ENCODE data around the gene PRORP.
"Not testable (repeated sequence)": the region's sequence is repeated elsewhere in the genome, so short reads cannot be mapped to it uniquely, and the experiment has no call there.

Gene PRORP

DNA sequence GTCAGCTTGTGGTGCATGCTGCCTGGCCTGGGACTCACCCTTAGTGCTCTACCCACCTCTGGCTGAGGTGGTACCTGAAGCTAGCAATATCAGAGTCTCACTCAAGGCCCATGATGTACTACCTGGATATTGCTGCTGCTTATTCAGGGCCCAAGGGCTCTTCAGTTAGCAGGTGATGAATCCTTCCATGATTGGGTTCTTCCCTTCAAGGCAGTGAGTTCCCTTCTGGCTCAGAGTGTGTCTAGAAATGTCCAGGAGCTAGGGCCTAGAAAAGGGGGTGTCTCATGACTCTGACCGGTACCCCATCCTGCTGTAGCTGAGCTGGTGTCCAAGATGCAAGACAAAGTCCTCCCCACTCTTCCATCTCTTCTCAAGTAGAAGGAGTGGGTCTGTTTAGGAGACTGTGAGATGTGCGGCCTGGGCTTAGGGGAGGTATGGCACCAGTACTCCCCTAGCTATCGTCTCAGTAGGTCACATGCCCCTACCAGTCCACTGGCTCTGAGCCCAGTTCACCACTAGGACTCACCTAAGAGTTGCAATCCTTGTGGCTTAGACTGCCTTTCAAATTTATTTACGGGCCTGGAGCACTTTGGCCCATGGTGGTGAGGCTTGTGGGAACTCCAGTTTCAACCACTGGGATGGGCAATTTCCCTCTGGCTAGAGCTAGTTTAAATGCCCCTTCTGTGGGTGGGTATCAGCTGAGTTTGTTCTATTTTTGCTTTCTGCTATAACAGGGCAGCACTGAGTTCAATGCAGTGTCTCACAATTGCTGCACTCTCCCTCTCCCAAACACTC, 12.2 kb downstream of the PRORP start:
- DNase-seq (ENCODE audit: low read depth in 2 of 3, low spot score in 1 of 3): no peak

GRCh38 chr14:35138585-35138984, 16.2 kb downstream of the PRORP start:
- no peak for DNase-seq (ENCODE audit: low read depth in 2 of 3, low spot score in 1 of 3)

- no peak for DNase-seq (ENCODE audit: low read depth in 2 of 3, low spot score in 1 of 3)
Observed at GRCh38 chr14:35140718-35141581, 18.6 kb downstream of the PRORP start.

DNA sequence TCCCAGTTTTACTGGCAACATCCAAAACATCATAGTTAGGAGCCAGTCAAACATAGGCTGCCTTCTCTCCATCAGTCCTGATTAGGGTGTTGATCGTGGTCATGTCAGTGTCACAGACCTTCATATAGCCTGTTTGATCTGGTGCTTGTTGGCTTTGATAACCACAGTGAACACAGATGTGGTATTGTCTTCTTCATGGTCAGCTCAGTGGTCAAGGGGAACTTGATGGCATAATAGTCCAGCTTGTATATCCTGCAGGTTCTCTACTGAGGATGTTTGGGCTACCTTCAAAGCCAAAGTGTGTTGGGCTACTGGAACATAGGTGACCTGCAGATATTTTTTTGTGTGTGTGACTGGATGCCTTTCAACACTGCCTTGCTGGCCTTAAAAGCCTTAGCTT, 21.7 kb downstream of the PRORP start:
- DNase-seq (ENCODE audit: low read depth in 2 of 3, low spot score in 1 of 3): no peak

- DNase-seq (ENCODE audit: low read depth in 2 of 3, low spot score in 1 of 3): no peak
Observed at GRCh38 chr14:35146711-35147149, 24.4 kb downstream of the PRORP start.

DNA sequence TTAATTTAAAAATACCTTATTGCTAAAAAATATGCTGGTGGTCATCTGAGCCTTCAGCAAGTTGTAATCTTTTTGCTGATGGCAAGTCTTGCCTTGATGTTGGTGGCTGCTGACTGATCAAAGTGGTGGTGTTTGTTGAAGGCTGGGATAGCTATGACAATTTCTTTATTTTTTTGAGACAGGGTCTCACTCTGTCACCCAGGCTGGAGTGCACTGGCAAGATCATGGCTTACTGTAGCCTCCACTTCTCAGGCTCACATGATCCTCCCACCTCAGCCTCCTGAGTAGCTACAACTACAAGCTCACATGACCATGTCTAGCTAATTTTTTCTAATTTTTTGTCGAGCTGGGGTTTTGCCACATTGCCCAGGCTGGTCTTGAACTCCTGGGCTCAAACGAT, 24.8 kb downstream of the PRORP start:
- DNase-seq (ENCODE audit: low read depth in 2 of 3, low spot score in 1 of 3): no peak

GRCh38 chr14:35147711-35148110, 25.4 kb downstream of the PRORP start:
- no peak for DNase-seq (ENCODE audit: low read depth in 2 of 3, low spot score in 1 of 3)

DNA sequence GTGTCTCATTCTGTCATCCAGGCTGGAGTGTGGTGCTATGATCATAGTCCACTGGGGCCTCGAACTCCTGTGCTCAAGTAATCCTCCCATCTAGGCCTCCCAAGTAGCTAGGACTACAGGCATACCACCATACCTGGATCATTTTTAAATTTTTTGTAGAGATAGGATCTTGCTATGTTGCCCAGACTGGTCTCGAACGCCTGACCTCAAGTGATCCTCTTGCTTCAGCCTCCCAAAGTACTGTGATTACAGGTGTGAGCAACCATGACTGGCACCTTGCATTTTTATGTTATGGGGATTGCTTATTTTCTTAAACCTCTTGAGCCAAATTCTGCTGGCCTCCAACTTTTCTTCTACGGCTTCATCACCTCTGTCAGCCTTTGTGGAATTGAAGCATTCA, 26.9 kb downstream of the PRORP start:
- DNase-seq (ENCODE audit: low read depth in 2 of 3, low spot score in 1 of 3): no peak

- not testable (repeated sequence) for DNase-seq (ENCODE audit: low read depth in 2 of 3, low spot score in 1 of 3)
Observed at GRCh38 chr14:35152531-35152930, 30.2 kb downstream of the PRORP start.

DNA sequence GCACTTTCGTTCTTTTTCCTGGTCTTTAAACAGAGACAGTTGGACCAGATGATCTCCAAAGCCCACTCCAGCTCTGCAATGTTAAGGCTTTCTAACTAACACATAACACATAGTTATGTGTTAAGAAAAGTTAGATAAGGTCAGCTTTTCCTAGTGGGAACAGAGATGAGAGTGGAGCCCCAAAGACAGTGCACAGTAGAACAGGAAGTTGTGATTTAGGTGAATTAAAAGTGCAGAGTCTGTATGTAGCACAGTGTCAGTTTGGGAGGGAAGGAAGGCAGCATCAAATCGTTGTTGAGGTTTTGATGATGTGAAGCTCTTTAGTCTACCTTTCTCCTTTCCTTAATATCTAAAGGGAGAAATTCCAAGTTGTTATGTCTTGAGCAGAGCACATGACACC, 31.7 kb downstream of the PRORP start:
- no peak for DNase-seq (ENCODE audit: low read depth in 2 of 3, low spot score in 1 of 3)

DNA sequence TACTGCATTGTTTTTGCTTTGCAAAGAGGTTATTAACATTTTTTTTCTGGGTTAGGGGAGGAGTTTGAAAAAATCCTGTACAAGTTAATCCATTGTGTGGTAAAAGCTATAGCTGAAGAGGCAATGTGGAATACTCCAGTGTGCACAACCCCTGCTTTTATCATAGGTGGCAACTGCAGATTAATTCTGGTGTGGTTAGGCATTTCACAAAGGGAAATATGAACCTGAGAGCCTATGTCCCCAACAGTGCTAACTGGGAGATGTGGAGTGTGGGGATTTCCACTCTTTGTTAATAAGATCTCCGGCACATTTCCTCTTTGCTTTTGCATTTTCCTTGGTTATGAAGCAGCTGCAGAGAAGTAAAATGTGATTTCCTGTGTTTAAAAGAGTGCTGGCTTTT, 33.6 kb downstream of the PRORP start:
- no peak for DNase-seq (ENCODE audit: low read depth in 2 of 3, low spot score in 1 of 3)

DNA sequence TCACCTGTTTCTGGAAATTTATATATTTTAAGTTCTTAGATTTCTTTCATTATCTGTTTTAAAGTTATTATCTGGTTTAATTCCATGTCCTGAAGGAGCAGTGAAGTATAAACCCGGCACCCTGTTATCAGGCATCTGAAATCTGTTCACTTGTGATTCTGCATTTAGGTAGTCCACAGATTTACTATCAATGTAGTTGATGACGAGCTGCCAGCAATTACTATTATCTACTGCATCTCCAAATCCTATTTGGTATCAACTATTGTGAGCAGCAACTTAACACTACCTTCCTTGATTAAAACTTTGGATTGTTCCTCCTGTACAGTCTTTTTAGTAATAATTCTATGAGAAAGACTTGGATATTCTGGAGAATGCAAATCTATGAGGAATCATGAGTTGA, 36.1 kb downstream of the PRORP start:
- DNase-seq (ENCODE audit: low read depth in 2 of 3, low spot score in 1 of 3): no peak

- DNase-seq (ENCODE audit: low read depth in 2 of 3, low spot score in 1 of 3): no peak
Observed at GRCh38 chr14:35158951-35159653, 36.8 kb downstream of the PRORP start.

DNA sequence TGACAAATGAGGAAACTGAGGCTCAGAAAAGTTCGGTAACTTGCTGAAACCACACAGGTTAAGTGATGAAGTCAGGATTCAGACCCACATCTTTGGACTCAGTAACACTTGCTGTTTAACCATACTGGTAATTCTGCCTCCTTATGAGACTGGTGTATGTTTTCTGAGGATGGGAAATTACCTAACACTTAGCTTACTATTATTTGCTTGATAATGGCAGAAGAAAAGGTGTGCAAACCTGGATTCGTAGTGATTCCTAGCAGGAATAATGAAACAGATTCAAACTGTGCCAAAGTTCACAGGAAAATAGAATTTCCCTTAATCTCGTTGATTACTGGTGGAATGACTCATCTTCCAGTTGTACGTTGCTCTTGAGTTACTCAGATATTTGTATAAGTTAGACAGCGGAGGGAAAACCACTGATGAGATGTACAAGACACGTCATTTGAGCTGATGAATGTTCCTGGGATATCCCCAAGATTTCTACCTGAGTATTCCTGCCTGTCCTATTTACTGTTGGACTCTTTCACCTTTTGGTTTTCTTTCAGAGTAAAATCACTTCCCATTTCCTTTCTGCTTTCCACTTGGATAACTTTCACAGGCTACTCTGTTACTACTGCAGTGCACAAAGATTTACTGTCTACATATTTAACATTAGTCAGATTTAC, 37.5 kb downstream of the PRORP start:
- peak in 1 of 3 donors; percentile 4 for DNase-seq (ENCODE audit: low read depth in 2 of 3, low spot score in 1 of 3)

DNA sequence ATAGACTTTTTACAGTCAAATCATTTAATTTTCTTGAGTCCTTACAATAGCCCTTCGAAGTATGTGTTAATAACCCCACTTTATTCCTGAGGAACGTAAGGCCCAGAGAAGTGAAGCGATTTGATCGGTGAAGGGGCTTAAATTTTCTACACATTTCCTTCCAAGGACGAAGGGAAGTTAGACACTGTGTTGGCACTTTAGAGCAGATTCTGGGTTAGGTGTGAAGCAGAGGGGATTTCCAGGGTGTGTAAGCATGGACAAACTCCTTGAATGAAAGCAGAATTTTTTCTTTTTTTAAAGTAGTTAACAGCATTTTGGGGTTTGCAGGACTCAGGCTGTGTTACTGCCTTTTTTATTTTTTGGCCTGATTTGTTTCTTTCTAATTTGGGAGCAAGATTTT, 38.9 kb downstream of the PRORP start:
- peak in 2 of 3 donors; percentile 10 for DNase-seq (ENCODE audit: low read depth in 2 of 3, low spot score in 1 of 3)

DNA sequence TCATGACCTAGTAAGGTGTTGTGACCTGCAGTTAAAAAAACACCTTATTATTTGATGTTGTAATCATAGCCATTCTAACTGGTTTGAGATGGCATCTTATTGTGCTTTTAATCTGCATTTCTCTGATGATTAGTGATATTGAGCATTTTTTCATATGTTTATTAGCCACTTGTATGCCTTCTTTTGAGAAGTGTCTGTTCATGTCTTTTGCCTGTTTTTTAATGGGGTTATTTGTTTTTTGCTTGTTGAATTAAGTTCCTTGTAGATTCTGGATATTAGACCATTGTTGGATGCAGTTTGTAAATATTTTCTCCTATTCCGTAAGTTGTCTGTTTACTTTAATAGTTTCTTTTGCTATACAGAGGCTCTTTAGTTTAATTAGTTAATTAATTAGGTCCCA, 41.0 kb downstream of the PRORP start:
- DNase-seq (ENCODE audit: low read depth in 2 of 3, low spot score in 1 of 3): no peak

DNA sequence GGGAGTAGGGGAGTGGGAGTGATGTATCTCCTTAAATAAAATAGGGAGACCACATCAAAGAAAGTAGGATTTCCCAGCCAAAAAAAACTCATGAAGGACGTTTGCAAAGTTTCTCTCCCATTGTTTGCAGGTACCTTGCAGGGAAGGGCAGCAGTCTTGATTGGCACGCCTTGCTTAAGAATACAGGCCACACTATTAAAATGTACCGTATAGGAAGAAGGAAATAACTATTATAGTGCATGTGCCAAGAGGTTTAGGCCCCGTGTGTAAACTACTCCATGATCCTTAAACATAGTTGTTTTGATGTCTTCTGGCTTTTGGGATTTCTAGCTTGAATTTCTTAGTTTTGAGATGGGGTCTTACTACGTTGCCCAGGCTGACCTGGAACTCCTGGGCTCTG, 42.5 kb downstream of the PRORP start:
- no peak for DNase-seq (ENCODE audit: low read depth in 2 of 3, low spot score in 1 of 3)

- DNase-seq (ENCODE audit: low read depth in 2 of 3, low spot score in 1 of 3): no peak
Observed at GRCh38 chr14:35167496-35167895, 45.1 kb downstream of the PRORP start.
